GM23338 (cell line): Measurements from ENCODE around the gene MLLT10. TPM values are rescaled to one million over a fixed set of nuclear protein-coding genes. Genes with fewer than 3 reads are reported as not detected.

ENCODE experiments used
- ATAC-seq: fragments of 200-7000 bp; cut with Tn5 transposase; 3 replicates; pipeline ENCODE4 v1.9.1; 2020
- DNase-seq: peaks from one replicate; pipeline ENCODE4 v3.0.0-alpha.2; 2015; ENCODE audit warnings: low spot score
- H2AFZ ChIP-seq: fragments of 200-600 bp; sonication (generic); 2 replicates; pipeline ENCODE4 v1.8.0; 2016; ENCODE audit warnings: antibody characterized with exemption, mild to moderate bottlenecking, moderate library complexity
- H3F3A ChIP-seq: fragments of 200-600 bp; sonication (generic); replicated peaks from 2 replicates; pipeline ENCODE4 v1.8.0; 2017; ENCODE audit warnings: antibody characterized with exemption, mixed run types, low read depth
- H3K27ac ChIP-seq: fragments of 200-600 bp; sonication (generic); 2 replicates; pipeline ENCODE4 v1.6.1; 2016; ENCODE audit warnings: low read depth
- H3K27me3 ChIP-seq: fragments of 200-600 bp; sonication (generic); 2 replicates; pipeline ENCODE4 v1.8.0; 2016; ENCODE audit warnings: mild to moderate bottlenecking, mixed run types, moderate library complexity; ENCODE audit not compliant: insufficient read depth
- H3K36me3 ChIP-seq: fragments of 200-600 bp; sonication (generic); 2 replicates; pipeline ENCODE4 v1.8.0; 2016; ENCODE audit warnings: mild to moderate bottlenecking; ENCODE audit not compliant: insufficient read depth
- H3K4me1 ChIP-seq: fragments of 200-600 bp; sonication (generic); 2 replicates; pipeline ENCODE4 v1.8.0; 2016; ENCODE audit warnings: mild to moderate bottlenecking, moderate library complexity; ENCODE audit not compliant: insufficient read depth
- H3K4me2 ChIP-seq: fragments of 200-600 bp; sonication (generic); 2 replicates; pipeline ENCODE4 v1.7.1; 2017; ENCODE audit warnings: mixed run types
- H3K4me3 ChIP-seq: fragments of 200-600 bp; sonication (generic); 2 replicates; pipeline ENCODE4 v1.6.1; 2016; ENCODE audit warnings: mixed run types
- H3K79me2 ChIP-seq: fragments of 200-600 bp; sonication (generic); replicated peaks from 2 replicates; pipeline ENCODE4 v1.8.0; 2017; ENCODE audit warnings: mild to moderate bottlenecking; ENCODE audit not compliant: insufficient read depth
- H3K9me2 ChIP-seq: fragments of 200-600 bp; sonication (generic); 2 replicates; pipeline ENCODE4 v1.8.0; 2017; ENCODE audit not compliant: insufficient read depth
- H4K20me1 ChIP-seq: fragments of 200-600 bp; sonication (generic); replicated peaks from 2 replicates; pipeline ENCODE4 v1.8.0; 2017; ENCODE audit warnings: mild to moderate bottlenecking; ENCODE audit not compliant: insufficient read depth
- H3K27ac Mint-ChIP-seq: 2 replicates; pipeline ENCODE4 v1.8.0; 2020; ENCODE audit warnings: inconsistent platforms, mild to moderate bottlenecking, moderate library complexity, mixed read lengths
- H3K27me3 Mint-ChIP-seq: 3 replicates; pipeline ENCODE4 v1.8.0; 2022; ENCODE audit warnings: low read depth, mild to moderate bottlenecking, moderate library complexity, mixed read lengths, inconsistent platforms; ENCODE audit not compliant: insufficient read depth, poor library complexity
- H3K36me3 Mint-ChIP-seq: 3 replicates; pipeline ENCODE4 v1.8.0; 2021; ENCODE audit warnings: low read depth, mild to moderate bottlenecking, inconsistent platforms, moderate library complexity, mixed read lengths
- H3K4me1 Mint-ChIP-seq: 3 replicates; pipeline ENCODE4 v1.8.0; 2020; ENCODE audit warnings: mild to moderate bottlenecking, inconsistent platforms, mixed read lengths
- H3K4me3 Mint-ChIP-seq: 3 replicates; pipeline ENCODE4 v1.8.0; 2021; ENCODE audit warnings: moderate library complexity, mild to moderate bottlenecking, inconsistent platforms, mixed read lengths
- H3K9me3 Mint-ChIP-seq: 3 replicates; pipeline ENCODE4 v1.8.0; 2020; ENCODE audit warnings: moderate library complexity, mild to moderate bottlenecking, inconsistent platforms, mixed read lengths
- CTCF ChIP-seq, 2 experiments: fragments of 200-600 bp in 1 of 2; sonication (generic) in 1 of 2; conservative IDR thresholded peaks; 2 replicates each; pipeline versions ENCODE4 v1.5.1 to v1.6.1; 2016 to 2017; ENCODE audit warnings: antibody characterized with exemption in 2 of 2, low read depth in 2 of 2, mild to moderate bottlenecking in 2 of 2, moderate library complexity in 1 of 2
- ETS1 ChIP-seq: IDR thresholded peaks from 2 replicates; pipeline ENCODE4 v1.6.1; 2016; ENCODE audit warnings: antibody characterized with exemption
- EZH2 ChIP-seq: fragments of 200-600 bp; sonication (generic); IDR thresholded peaks from one replicate; pipeline ENCODE4 v1.8.0; 2017; ENCODE audit warnings: antibody characterized with exemption, mild to moderate bottlenecking, low read depth; ENCODE audit not compliant: unreplicated experiment
- EZH2phosphoT487 ChIP-seq: fragments of 200-600 bp; sonication (generic); IDR thresholded peaks from one replicate; pipeline ENCODE4 v1.8.1; 2018; ENCODE audit warnings: antibody characterized with exemption; ENCODE audit not compliant: unreplicated experiment
- JUNB ChIP-seq: IDR thresholded peaks from one replicate; pipeline ENCODE4 v1.6.1; 2016; ENCODE audit warnings: antibody characterized with exemption; ENCODE audit not compliant: unreplicated experiment
- NANOG ChIP-seq: IDR thresholded peaks from 2 replicates; pipeline ENCODE4 v1.6.1; 2016; ENCODE audit warnings: antibody characterized with exemption, borderline replicate concordance
- POLR2AphosphoS5 ChIP-seq: IDR thresholded peaks from 2 replicates; pipeline ENCODE4 v1.6.1; 2016; ENCODE audit warnings: antibody characterized with exemption, low read depth
- ZNF462 ChIP-seq: fragments of 250-450 bp; sonication (Bioruptor Pico); IDR thresholded peaks from 2 replicates; pipeline ENCODE4 v1.5.0; 2020; ENCODE audit warnings: mild to moderate bottlenecking, moderate library complexity
- polyA plus RNA-seq: library from polyadenylated mRNA; unstranded; fragments of >200 nt; fragmentation: Nextera tagmentation; extraction: Ambion mirVana; gene quantifications from 2 replicates; pipeline ENCODE4 v1.2.1, GENCODE V29; 2016
- total RNA-seq: library from RNA; depleted of rRNA; stranded (reverse); fragments of >200 nt; shearing (Covaris generic); gene quantifications from 2 replicates; pipeline ENCODE4 v1.2.3, GENCODE V29; 2014

MLLT10 gene
- total and polyA plus RNA-seq, 2 experiments from 2014 or later, result 28.8 to 55.4 TPM

- TF ChIP-seq EZH2phosphoT487, result no peak
- TF ChIP-seq EZH2, result no peak
- no peak for TF ChIP-seq CTCF (conservative IDR thresholded peaks at IDR 0.05; ENCODE audit: low read depth in 2 of 2)
- no peak for TF ChIP-seq POLR2AphosphoS5
- TF ChIP-seq ETS1, result no peak
- no peak for TF ChIP-seq JUNB
These were observed 3.4 kb upstream of the MLLT10 start (continued) for GRCh38 chr10:21530641-21531040.

GRCh38 chr10:21531164-21531563, 2.9 kb upstream of the MLLT10 start:
- Histone ChIP-seq H3K27ac (no peak overlapping the region), H3K4me1 (peaks cover 50% of the 10 kb centered on the region), H3K4me2 (peak overlapping the region; percentile 11; the same call in 1 of the 2 replicates), H3F3A (peaks cover 4% of the 10 kb centered on the region; the same call in 1 of the 2 replicates), H3K36me3 (no peaks in the 10 kb centered on the region), H3K27me3 (no peaks in the 10 kb centered on the region), H3K9me2 (no peaks in the 10 kb centered on the region), H4K20me1 (0 out of 2 replicates have a peak, but pooled peaks cover 6% of the 10 kb centered on the region), H3K4me3 (no peak overlapping the region), H3K79me2 (peaks cover 14% of the 10 kb centered on the region), H2AFZ (no peak overlapping the region)
- ATAC-seq (no peak), DNase-seq (no peak)
- no peak overlapping the region for H3K27ac Mint-ChIP-seq
- H3K36me3 Mint-ChIP-seq, result peaks cover 8% of the 10 kb centered on the region; the same call in 2 of the 3 replicates
- H3K4me1 Mint-ChIP-seq, result peaks cover 41% of the 10 kb centered on the region
- no peak overlapping the region for H3K4me3 Mint-ChIP-seq
- H3K9me3 Mint-ChIP-seq, result no peaks in the 10 kb centered on the region
- peaks cover 17% of the 10 kb centered on the region for H3K27me3 Mint-ChIP-seq
- no peak for TF ChIP-seq NANOG
- no peak for TF ChIP-seq ETS1
- no peak for TF ChIP-seq ZNF462 (CRISPR knock-in tag)
